Measurements from ENCODE around the gene HEATR3.

HEATR3 gene

GRCh38 chr16:50047864-50048263 is 17.9 kb upstream of the HEATR3 start:
- Histone ChIP-seq H3K27me3 (ENCODE audit: control insufficient read depth, low read length) (peaks cover 9% of the 10 kb centered on the region; the same call in 1 of the 2 replicates), H3K9me3 (ENCODE audit: control insufficient read depth, insufficient read depth, low read length) (no peaks in the 10 kb centered on the region), H3K36me3 (ENCODE audit: control insufficient read depth, low read length) (no peaks in the 10 kb centered on the region), H3K4me3 (ENCODE audit: low read length) (no peak overlapping the region), H3K9me2 (replicated peaks; ENCODE audit: control insufficient read depth, low read length) (no peaks in the 10 kb centered on the region), H3K79me2 (ENCODE audit: control insufficient read depth, low read length) (no peaks in the 10 kb centered on the region), H3K27ac (ENCODE audit: low read depth, low read length) (no peak overlapping the region), H3F3A (ENCODE audit: control insufficient read depth, insufficient read depth) (no peaks in the 10 kb centered on the region), H3K4me2 (ENCODE audit: low read length) (no peak overlapping the region), H4K20me1 (ENCODE audit: control insufficient read depth, insufficient read depth, low read depth, low read length) (no peaks in the 10 kb centered on the region), H3K4me1 (ENCODE audit: control insufficient read depth, low read length) (no peaks in the 10 kb centered on the region)
- TF ChIP-seq CTCF (IDR thresholded peaks at IDR 0.05; ENCODE audit: low read depth, low read length, poor library complexity, severe bottlenecking) (no peak), EZH2phosphoT487 (IDR thresholded peaks at IDR 0.05; ENCODE audit: borderline replicate concordance, low read length) (no peak)

- no peak overlapping the region for H3K27ac ChIP-seq (ENCODE audit: low read depth, low read length)
These were observed 15.0 kb upstream of the HEATR3 start for GRCh38 chr16:50050802-50051201.

GRCh38 chr16:50056226-50056625 is 9.5 kb upstream of the HEATR3 start:
- Histone ChIP-seq H3F3A (ENCODE audit: control insufficient read depth, insufficient read depth) (no peaks in the 10 kb centered on the region), H3K36me3 (ENCODE audit: control insufficient read depth, low read length) (no peaks in the 10 kb centered on the region), H3K79me2 (ENCODE audit: control insufficient read depth, low read length) (no peaks in the 10 kb centered on the region), H3K27me3 (ENCODE audit: control insufficient read depth, low read length) (peaks cover 1% of the 10 kb centered on the region; the same call in 1 of the 2 replicates), H3K9me2 (replicated peaks; ENCODE audit: control insufficient read depth, low read length) (no peaks in the 10 kb centered on the region), H3K4me3 (ENCODE audit: low read length) (no peak overlapping the region), H3K4me1 (ENCODE audit: control insufficient read depth, low read length) (no peaks in the 10 kb centered on the region), H3K4me2 (ENCODE audit: low read length) (no peak overlapping the region), H3K27ac (ENCODE audit: low read depth, low read length) (no peak overlapping the region), H3K9me3 (ENCODE audit: control insufficient read depth, insufficient read depth, low read length) (no peaks in the 10 kb centered on the region), H4K20me1 (ENCODE audit: control insufficient read depth, insufficient read depth, low read depth, low read length) (no peaks in the 10 kb centered on the region)
- TF ChIP-seq CTCF (IDR thresholded peaks at IDR 0.05; ENCODE audit: low read depth, low read length, poor library complexity, severe bottlenecking) (no peak), EZH2phosphoT487 (IDR thresholded peaks at IDR 0.05; ENCODE audit: borderline replicate concordance, low read length) (no peak)

More at GRCh38 chr16:50050802-50051201, 15.0 kb upstream of the HEATR3 start:
- TF ChIP-seq CTCF (IDR thresholded peaks at IDR 0.05; ENCODE audit: low read depth, low read length, poor library complexity, severe bottlenecking) (no peak), EZH2phosphoT487 (IDR thresholded peaks at IDR 0.05; ENCODE audit: borderline replicate concordance, low read length) (no peak)
- H3K4me3 ChIP-seq (ENCODE audit: low read length), result no peak overlapping the region
- peaks cover 6% of the 10 kb centered on the region; the same call in 1 of the 2 replicates for H3K27me3 ChIP-seq (ENCODE audit: control insufficient read depth, low read length)
- no peaks in the 10 kb centered on the region for H3K79me2 ChIP-seq (ENCODE audit: control insufficient read depth, low read length)
- no peaks in the 10 kb centered on the region for H3F3A ChIP-seq (ENCODE audit: control insufficient read depth, insufficient read depth)
- no peaks in the 10 kb centered on the region for H3K36me3 ChIP-seq (ENCODE audit: control insufficient read depth, low read length)
- no peaks in the 10 kb centered on the region for H3K4me1 ChIP-seq (ENCODE audit: control insufficient read depth, low read length)
- H3K4me2 ChIP-seq (ENCODE audit: low read length), result no peak overlapping the region
- H3K9me3 ChIP-seq (ENCODE audit: control insufficient read depth, insufficient read depth, low read length), result no peaks in the 10 kb centered on the region
- H3K9me2 ChIP-seq (replicated peaks; ENCODE audit: control insufficient read depth, low read length), result no peaks in the 10 kb centered on the region
- no peaks in the 10 kb centered on the region for H4K20me1 ChIP-seq (ENCODE audit: control insufficient read depth, insufficient read depth, low read depth, low read length)

All from DOHH2 (cell line).